ENCODE data around the gene KLK10. TPM values are rescaled to one million over a fixed set of nuclear protein-coding genes. Genes with fewer than 3 reads are reported as not detected.

KLK10 gene
- total RNA-seq, 1 experiment from 2014 or later, result not detected

DNA sequence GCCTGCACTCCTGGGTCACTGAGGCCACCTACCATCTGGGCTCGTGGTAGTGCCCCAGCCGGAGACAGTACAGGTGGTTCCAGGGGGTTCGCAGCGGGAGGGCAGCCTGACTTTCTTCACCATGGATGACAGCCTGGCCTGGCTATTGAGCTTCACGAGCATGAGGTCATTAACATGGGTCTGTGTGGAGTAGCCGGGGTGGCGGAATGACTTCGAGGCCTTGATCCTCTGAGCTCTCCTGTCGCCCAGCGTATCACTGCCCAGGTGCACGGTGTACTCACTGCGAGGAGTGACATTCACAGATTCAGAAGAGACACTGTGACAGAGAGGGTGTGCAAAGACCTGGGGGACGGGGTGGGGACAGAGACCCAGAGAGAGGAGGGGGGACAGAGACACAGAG is 39.3 kb downstream of the KLK10 start:
- Histone ChIP-seq H3K36me3 (ENCODE audit: control insufficient read depth, insufficient read depth, low read length) (no peaks in the 10 kb centered on the region), H3K4me1 (ENCODE audit: control insufficient read depth, insufficient read depth, low read length) (no peaks in the 10 kb centered on the region), H3K27ac (ENCODE audit: low read length) (no peak overlapping the region), H3K9me3 (ENCODE audit: control insufficient read depth, insufficient read depth, low read depth, low read length) (no peaks in the 10 kb centered on the region), H3K27me3 (ENCODE audit: control insufficient read depth, insufficient read depth, low read length) (peaks cover 1% of the 10 kb centered on the region), H3K4me3 (ENCODE audit: low read depth in 2 of 2, low read length in 2 of 2) (no peak overlapping the region)
- intact Hi-C loops (cut with micrococcal nuclease; ENCODE audit: unreplicated experiment) (no loop called here), in situ Hi-C loops (cut with HindIII; ENCODE audit: low pct_unique_long_range_greater_than_20kb, low sequenced_read_pairs) (no loop called here)
- ATAC-seq, result no peak
- ChIA-PET POLR2A (no interaction called here), CTCF (no interaction called here)
- BruUV-seq (replicated peaks), result no TSS peak
- TF ChIP-seq POLR2AphosphoS5 (IDR thresholded peaks at IDR 0.05; ENCODE audit: low read depth, low read length) (no peak), SIN3A (IDR thresholded peaks at IDR 0.05; ENCODE audit: borderline replicate concordance, insufficient read depth, low read depth, low read length) (no peak), TCF7L2 (IDR thresholded peaks at IDR 0.05; ENCODE audit: low read depth, low read length) (no peak)
- TF ChIP-seq, protein P1, sequence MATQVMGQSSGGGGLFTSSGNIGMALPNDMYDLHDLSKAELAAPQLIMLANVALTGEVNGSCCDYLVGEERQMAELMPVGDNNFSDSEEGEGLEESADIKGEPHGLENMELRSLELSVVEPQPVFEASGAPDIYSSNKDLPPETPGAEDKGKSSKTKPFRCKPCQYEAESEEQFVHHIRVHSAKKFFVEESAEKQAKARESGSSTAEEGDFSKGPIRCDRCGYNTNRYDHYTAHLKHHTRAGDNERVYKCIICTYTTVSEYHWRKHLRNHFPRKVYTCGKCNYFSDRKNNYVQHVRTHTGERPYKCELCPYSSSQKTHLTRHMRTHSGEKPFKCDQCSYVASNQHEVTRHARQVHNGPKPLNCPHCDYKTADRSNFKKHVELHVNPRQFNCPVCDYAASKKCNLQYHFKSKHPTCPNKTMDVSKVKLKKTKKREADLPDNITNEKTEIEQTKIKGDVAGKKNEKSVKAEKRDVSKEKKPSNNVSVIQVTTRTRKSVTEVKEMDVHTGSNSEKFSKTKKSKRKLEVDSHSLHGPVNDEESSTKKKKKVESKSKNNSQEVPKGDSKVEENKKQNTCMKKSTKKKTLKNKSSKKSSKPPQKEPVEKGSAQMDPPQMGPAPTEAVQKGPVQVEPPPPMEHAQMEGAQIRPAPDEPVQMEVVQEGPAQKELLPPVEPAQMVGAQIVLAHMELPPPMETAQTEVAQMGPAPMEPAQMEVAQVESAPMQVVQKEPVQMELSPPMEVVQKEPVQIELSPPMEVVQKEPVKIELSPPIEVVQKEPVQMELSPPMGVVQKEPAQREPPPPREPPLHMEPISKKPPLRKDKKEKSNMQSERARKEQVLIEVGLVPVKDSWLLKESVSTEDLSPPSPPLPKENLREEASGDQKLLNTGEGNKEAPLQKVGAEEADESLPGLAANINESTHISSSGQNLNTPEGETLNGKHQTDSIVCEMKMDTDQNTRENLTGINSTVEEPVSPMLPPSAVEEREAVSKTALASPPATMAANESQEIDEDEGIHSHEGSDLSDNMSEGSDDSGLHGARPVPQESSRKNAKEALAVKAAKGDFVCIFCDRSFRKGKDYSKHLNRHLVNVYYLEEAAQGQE (IDR thresholded peaks at IDR 0.05; ENCODE audit: insufficient read depth in 1 of 2, low read depth in 2 of 2, low read length in 1 of 2), result no peak
- TF ChIP-seq, protein P2, sequence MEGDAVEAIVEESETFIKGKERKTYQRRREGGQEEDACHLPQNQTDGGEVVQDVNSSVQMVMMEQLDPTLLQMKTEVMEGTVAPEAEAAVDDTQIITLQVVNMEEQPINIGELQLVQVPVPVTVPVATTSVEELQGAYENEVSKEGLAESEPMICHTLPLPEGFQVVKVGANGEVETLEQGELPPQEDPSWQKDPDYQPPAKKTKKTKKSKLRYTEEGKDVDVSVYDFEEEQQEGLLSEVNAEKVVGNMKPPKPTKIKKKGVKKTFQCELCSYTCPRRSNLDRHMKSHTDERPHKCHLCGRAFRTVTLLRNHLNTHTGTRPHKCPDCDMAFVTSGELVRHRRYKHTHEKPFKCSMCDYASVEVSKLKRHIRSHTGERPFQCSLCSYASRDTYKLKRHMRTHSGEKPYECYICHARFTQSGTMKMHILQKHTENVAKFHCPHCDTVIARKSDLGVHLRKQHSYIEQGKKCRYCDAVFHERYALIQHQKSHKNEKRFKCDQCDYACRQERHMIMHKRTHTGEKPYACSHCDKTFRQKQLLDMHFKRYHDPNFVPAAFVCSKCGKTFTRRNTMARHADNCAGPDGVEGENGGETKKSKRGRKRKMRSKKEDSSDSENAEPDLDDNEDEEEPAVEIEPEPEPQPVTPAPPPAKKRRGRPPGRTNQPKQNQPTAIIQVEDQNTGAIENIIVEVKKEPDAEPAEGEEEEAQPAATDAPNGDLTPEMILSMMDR (IDR thresholded peaks at IDR 0.05), result no peak
- no peak for DNase-seq (ENCODE audit: low read depth, low spot score)

DNA sequence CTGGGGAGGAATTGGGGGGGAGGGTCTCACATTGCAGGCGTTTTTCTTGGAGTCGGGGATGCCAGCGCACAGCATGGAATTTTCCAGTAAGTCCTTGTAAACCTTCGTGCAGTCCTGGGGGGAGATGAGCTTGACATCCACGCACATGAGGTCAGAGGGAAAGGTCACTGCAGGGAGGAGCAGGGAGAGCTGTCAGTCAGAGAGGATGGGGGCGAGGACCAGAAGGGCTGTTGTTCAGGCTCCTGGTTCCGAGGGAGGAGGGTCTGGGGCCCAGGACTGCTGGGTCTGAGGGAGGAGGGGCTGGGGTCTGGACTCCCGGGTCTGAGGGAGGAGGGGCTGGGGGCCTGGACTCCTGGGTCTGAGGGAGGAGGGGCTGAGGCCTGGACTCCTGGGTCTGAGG is 39.8 kb downstream of the KLK10 start:
- in situ Hi-C loops (cut with HindIII; ENCODE audit: low pct_unique_long_range_greater_than_20kb, low sequenced_read_pairs) (no loop called here), intact Hi-C loops (cut with micrococcal nuclease; ENCODE audit: unreplicated experiment) (no loop called here)
- Histone ChIP-seq H3K4me1 (ENCODE audit: control insufficient read depth, insufficient read depth, low read length) (no peaks in the 10 kb centered on the region), H3K4me3 (ENCODE audit: low read depth in 2 of 2, low read length in 2 of 2) (no peak overlapping the region), H3K27ac (ENCODE audit: low read length) (no peak overlapping the region), H3K36me3 (ENCODE audit: control insufficient read depth, insufficient read depth, low read length) (no peaks in the 10 kb centered on the region), H3K9me3 (ENCODE audit: control insufficient read depth, insufficient read depth, low read depth, low read length) (no peaks in the 10 kb centered on the region), H3K27me3 (ENCODE audit: control insufficient read depth, insufficient read depth, low read length) (no peaks in the 10 kb centered on the region; the same call in 1 of the 2 replicates)
- DNase-seq (ENCODE audit: low read depth, low spot score), result no peak
- BruUV-seq (replicated peaks), result no TSS peak
- ChIA-PET CTCF (interaction anchor here (0.6 kb wide), 1 partner anchor 59 kb away, joined by 3 read pairs; no protein-coding TSS in a partner anchor), POLR2A (no interaction called here)
- ATAC-seq, result no peak
- TF ChIP-seq TCF7L2 (IDR thresholded peaks at IDR 0.05; ENCODE audit: low read depth, low read length) (no peak), POLR2AphosphoS5 (IDR thresholded peaks at IDR 0.05; ENCODE audit: low read depth, low read length) (no peak), SIN3A (IDR thresholded peaks at IDR 0.05; ENCODE audit: borderline replicate concordance, insufficient read depth, low read depth, low read length) (no peak)
- TF ChIP-seq, protein P2 (IDR thresholded peaks at IDR 0.05), result no peak
- TF ChIP-seq, protein P1 (IDR thresholded peaks at IDR 0.05; ENCODE audit: insufficient read depth in 1 of 2, low read depth in 2 of 2, low read length in 1 of 2), result no peak

All from Panc1 (cell line).